A549 (cell line): ENCODE results near the gene CELA3B.
"Not testable (repeated sequence)": the region's sequence is repeated elsewhere in the genome, so short reads cannot be mapped to it uniquely, and the experiment has no call there.

Source experiments
- NFE2L2 ChIP-seq: fragments of 150-350 bp; conservative IDR thresholded peaks from 2 replicates; pipeline ENCODE4 v1.6.1; 2014; ENCODE audit warnings: low read length
- POLR2A ChIP-seq: IDR thresholded peaks from 2 replicates; pipeline ENCODE4 v1.6.1; 2012; ENCODE audit warnings: mild to moderate bottlenecking, low read length

- TF ChIP-seq NFE2L2, POLR2A: not testable (repeated sequence)
Observed at GRCh38 chr1:21942959-21943640, 33.7 kb upstream of the CELA3B start.
